WI38 (cell line): ENCODE measurements around the gene PANX2.

Experiments used
- H3K4me3 ChIP-seq: 2 replicates; pipeline ENCODE4 v1.5.1; 2011; ENCODE audit warnings: low read depth, mild to moderate bottlenecking, control low read depth, low read length
- TF ChIP-seq, protein P1 (sequence below): IDR thresholded peaks from 2 replicates; pipeline ENCODE4 v1.5.1; 2012; ENCODE audit warnings: low read depth, mild to moderate bottlenecking, control low read depth, low read length

PANX2 gene

GRCh38 chr22:50229370-50229769, 58.8 kb downstream of the PANX2 start:
- TF ChIP-seq, protein P1, sequence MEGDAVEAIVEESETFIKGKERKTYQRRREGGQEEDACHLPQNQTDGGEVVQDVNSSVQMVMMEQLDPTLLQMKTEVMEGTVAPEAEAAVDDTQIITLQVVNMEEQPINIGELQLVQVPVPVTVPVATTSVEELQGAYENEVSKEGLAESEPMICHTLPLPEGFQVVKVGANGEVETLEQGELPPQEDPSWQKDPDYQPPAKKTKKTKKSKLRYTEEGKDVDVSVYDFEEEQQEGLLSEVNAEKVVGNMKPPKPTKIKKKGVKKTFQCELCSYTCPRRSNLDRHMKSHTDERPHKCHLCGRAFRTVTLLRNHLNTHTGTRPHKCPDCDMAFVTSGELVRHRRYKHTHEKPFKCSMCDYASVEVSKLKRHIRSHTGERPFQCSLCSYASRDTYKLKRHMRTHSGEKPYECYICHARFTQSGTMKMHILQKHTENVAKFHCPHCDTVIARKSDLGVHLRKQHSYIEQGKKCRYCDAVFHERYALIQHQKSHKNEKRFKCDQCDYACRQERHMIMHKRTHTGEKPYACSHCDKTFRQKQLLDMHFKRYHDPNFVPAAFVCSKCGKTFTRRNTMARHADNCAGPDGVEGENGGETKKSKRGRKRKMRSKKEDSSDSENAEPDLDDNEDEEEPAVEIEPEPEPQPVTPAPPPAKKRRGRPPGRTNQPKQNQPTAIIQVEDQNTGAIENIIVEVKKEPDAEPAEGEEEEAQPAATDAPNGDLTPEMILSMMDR = no peak
- H3K4me3 ChIP-seq = no peak overlapping the region
